GM21381 (cell line): ENCODE measurements around the gene TSPAN3.

ENCODE experiments used
- ATAC-seq: cut with Tn5 transposase; IDR thresholded peaks from one replicate; pipeline ENCODE4 v1.9.1; 2021; ENCODE audit warnings: mild to moderate bottlenecking, moderate library complexity; ENCODE audit not compliant: unreplicated experiment

TSPAN3 gene

DNA sequence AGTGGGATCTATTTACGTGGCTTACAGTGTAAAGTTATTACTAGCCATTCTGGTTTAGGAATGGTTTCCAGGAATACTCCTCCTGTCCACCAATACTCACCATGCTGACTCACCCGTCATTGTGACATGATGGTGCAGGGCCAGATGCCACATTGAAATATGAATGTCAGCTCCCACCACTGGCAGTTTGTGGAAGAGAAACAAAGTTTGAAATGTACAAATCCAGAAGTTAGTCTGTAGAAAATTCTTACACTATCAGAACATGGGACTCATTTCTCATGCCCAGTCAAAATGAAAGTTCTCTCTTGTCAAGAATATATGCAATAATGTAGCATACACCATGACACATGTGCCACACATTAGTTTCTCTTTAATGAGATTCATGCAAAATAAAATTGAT, 14.4 kb upstream of the TSPAN3 start:
- ATAC-seq = no peak

DNA sequence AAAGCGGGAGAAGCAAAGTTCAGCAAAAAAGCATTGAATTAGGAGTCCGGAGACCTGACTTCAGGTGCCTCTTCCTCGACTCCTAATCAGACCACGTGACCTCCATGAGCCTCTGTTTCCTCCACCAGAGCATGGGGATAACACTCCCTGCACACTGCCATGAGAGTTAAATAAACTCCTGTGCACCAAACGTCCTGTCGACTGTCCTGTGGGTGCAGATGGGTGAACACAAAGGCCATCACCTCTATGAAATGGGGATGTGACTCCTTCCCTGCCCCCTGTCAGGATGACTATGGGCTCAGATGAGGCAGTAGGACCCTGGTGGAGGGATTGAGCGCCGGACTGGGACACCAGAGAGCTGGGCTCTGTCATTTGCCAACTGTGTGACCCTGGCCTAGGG, 13.5 kb upstream of the TSPAN3 start:
- ATAC-seq = no peak

DNA sequence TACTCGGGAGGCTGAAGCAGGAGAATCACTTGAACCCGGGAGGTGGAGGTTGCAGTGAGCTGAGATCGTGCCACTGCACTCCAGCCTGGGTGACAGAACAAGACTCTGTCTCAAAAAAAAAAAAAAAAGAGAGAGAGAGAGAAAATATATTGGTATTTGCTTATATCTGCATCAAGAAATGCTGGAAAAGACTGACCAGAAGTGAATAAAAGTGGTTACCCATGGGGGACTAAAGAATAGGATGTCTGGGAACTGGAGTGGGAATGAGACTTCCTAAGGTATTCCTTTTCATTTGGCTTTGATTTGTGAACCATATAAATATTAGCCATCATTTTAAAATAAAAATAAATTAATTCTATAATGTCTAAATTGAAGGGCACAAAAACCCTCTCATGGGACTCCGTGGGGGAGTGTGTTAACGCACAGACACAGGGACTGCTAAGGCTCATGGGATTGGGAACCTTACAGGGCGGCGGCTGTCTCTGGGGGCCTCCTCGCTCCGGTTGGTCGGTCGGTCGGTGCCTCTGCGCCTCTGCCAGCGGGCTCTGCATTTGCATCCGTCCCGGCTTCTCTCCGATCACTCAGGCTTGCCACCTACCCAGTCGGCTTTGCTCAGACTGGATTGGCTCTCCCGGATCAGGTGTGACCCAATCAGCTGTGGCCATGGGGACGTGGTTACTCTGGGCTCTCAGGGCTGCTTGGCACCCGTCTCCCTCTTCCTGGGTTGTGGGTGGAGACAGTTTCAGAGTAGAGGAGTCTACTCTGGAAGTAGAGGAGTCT, 12.7 kb upstream of the TSPAN3 start:
- peak; percentile 74 for ATAC-seq

DNA sequence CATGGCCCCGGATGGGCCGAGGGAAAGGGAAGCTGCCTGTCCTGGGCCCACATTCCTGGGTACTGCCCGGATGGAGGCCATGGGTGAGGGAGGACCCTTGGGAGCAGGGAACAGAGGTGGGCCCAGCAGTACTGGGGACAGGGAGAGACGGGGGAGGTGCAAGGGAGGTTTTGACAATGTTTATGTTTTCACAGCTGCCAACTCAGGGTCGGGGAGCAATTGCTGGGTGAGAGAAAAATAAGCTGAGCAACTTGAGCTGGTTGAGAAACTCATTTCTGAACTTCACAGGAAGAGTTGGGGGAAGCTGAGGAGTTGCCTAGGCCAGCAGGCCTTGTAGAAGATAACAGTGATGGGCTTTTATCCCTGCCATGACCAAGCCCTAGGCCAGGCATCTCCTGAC, 11.1 kb upstream of the TSPAN3 start:
- ATAC-seq = no peak

DNA sequence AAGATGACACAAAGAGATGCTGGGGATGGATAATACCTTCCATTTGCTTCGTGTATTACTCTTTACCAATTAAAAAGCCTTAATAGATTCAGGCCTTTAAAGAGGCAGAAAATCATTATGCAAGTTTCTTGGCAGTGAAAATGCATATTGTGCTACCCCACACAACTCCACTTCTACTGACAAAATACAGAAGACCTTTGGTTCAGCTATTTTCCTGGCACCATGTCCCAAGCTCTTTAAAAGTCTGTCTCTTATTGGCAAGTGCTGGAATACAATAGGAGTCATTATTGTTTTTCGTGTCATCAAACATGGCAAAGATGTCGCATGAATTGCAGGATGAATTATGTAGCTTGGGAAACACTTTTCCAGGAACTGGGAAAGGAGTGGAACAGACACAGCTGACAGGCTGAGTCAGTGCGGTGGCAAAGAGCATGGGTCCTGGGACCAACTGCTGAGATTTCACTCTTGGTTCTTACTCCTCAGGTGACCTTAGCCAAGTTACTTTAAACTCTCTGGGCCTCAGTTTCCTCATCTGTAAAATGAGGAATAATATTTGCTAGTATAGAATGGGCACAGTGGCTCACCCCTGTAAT, 5.5 kb upstream of the TSPAN3 start:
- no peak for ATAC-seq

DNA sequence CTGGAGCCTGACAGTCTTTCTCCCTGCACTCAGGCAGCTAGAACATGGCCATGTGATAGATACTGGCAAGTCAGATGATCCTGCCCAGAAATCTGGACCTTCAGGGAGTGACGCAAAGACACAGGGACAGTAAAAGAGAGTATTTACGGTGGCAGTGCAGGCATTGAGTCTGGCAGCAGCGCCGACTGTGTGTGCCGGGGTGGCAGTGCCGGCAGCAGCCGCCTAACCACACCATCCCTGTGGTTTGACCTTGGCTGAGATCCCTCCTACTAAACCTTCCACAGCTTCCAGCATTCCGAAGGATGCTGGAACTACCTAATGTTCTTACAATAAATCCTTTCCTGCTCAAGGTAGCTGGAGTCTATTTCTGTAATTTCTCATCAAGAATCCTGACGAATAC, 4.6 kb upstream of the TSPAN3 start:
- ATAC-seq = no peak

DNA sequence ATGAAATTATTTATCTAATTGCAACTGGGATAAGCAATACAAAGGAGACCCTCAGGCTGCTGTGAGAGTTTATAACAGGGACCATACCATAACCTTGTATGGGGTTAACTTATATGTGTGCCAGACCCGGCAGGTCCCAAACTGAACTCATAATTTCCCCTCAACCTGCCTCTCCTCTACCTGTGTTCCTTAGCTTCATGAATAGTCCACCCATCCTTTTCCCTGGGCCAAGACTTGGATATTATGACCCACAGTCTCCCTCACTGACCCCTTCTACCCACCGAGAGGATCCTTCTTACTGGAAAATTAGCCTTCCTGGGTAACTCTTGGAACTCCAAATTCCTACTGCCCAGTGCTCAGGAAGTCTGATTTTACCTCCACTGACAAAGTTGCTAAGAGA, 3.4 kb upstream of the TSPAN3 start:
- ATAC-seq = no peak

DNA sequence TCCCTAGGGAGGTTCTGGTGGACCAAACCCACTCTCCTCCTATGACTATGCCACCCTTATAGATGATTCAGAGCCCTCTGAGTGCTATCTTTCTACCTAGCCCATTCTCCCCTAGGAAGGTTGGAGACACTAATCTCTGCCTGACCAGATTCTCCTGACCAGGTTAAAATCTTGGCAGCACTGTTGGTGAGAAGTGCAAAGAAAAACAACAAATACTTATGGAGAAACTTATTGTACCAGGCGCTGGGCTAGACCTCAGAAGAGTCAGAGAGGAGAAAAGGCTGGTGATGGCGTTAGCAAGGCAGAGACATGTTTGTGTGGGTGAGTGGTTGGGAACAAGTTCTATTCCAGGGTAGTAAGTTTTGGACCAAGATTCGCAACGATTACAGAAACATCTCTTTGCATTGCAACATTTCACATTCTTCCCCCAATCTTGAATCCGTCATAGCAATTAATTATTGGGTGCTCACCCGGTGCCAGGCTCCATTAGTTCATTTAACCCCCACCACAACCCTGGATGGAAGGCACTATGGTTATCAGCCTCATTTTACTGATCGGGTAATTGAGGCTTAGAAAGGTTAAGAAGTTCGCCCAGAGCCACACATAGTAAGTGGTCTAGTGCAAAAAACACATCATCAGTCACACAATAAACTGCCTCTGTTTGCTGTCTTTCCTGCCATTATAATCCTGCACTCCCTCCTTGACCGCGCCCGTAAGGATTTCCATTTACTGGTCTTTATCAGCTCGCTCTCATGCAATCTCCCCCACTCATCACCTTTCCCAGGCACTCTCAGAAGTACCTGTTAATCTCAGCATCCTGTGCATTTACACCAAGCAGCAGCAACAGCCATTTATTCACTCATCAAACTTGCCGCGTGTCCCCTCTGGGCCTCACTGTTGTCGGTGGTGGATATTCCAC, 655 bp upstream of the TSPAN3 start:
- no peak for ATAC-seq

DNA sequence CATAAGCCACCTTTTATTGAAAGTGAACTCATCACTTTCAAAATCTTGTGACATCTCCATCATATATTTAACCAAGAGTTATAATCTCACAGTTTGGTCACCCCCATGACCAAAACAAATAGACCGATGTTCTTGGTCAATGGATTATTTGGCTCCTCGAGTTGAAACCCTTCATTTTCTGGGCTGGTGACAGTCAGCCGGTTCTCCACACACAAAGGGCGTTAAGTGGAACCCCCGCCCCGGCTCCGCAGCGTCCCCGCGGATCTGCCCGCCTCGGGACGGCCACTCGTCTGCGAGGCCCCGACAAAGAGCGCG, 772 bp downstream of the TSPAN3 start:
- ATAC-seq = no peak

DNA sequence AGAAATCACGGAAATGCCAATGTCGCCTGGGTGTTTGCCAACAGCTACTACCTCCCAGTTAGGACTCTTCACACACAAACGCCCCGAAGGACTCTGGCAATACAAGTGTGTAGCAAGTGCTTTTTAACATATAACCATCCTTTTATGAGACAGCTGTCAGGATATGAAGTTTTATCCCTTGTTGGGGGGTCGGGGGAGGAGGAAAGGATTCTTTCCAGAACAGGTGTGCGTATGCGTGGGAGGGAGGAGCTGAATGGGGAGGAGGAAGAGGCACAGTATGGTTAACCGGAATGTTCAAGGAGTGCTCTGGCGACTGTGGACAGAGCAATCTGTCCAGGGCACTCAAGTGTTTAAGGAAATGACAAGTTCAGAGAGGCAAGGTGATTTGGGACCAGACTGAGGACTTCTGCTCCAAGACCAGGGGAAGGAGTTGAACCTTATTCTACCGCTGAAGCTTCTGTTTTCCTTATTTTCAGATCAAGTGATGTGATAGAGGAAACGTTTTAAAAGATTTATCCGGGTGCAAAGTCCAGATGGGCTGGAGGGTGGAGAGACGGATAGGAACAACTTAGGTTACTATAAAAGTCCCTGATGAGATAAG, 1.3 kb downstream of the TSPAN3 start:
- ATAC-seq = no peak

DNA sequence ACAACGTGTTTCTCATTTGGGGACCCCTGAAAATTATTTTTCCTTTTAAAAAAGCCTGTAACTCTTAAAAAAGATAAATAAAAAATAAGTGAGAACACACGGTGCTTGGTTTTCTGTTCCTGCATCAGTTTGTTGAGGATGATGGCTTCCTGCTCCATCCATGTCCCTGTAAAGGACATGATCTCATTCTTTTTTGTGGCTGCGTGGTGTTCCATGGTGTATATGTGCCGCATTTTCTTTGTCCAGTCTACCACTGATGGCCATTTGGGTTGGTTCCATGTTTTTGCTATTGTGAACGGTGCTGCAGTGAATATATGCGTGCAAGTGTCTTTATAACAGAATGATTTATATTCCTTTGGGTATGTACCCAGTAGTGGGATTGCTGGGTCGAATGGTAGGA, 2.3 kb downstream of the TSPAN3 start:
- ATAC-seq = no peak

DNA sequence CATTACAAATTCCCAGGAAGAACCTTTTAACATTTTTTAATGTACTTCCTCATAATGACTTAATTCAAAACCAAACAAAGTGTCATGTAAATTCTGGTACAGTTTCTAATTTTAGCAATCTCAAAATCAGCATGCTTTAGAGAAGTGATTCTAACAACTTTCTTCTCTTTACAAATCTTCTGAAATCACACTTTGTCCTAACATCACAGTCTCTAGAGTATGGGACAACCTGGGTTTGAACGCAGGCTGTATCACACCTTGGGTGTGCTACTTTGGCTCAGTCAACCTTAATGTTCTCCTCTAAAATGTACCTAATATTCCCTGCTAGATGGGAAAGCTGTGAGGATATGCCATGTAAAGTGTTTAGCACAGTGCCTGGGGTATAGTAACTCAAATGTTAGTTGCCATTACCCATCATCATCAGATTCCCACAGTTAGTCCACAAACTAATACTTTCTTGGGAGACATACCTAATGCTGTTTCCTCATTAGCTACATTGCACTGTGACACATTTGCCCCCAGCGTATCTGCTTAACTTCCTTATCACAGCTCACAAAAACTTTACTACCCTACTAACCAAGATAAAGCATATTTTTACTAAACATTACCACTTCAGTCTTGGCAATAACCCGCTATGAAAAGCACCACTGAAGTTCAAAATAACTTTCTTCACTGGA, 3.1 kb downstream of the TSPAN3 start:
- ATAC-seq = no peak

DNA sequence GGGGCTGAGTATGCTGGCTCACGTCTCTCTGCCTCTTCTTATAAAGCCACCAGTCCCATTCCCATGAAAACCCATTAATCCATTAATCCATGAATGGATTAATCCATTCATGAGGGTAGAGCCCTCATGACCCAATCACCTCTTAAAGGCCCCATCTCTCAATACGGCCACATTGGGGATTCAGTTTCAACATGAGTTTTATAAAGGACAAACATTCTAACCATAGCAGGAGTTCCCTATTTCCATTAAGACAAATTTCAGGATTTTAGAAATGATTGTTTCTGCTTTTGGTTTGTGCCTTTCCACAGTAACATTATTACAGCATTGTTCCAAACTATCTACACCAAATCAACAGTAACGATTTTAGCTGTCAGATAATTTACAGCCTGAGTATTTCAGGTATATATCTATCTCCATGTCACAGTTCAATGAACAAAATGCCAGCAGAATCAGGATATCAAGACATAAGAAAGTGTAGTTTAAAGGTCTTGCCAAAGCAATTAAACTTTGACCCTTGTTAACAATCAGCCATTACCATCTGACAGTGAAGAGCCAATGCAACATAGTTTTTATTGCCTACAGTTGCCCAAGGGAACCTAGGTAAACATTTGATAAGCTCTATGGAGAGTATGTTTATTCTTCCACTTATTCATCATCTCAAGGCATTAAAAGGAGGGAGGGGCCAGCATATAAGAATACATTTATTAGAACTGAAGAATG, 3.8 kb downstream of the TSPAN3 start:
- no peak for ATAC-seq

DNA sequence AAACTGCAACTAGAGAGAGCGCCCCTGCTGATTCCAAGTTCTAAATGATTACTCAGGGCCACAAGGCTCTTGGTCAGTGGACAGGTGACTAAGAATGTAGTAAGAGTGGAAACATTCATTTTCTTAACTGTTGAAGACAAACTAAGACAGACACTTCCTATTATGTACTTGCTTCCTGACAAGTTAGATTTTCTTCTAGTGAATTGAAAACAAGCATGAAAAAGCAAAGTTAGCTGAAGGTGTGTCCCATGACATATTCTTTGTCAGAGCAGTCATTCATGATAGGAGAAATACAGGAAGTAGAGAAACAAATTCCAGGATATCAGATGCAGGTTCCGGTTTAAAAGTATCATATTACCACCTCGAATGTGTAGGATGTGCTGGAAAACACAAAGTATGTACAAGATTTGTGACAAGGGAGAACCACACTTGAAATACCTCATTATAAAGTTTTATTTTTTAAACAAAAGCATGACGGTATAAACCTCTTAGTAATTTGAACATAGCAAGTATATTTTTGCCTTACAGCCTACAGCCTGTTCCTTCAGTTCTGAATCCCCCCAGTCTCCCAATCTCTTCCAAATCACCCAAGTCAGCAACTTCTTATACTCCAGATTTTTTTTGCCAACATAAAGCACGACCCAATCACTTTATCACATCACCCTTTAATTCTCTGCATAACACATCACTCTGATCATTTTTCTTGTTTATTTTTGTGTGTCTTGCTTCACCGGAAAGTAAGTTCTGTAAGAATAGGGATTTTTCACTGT, 6.2 kb downstream of the TSPAN3 start:
- ATAC-seq = no peak

DNA sequence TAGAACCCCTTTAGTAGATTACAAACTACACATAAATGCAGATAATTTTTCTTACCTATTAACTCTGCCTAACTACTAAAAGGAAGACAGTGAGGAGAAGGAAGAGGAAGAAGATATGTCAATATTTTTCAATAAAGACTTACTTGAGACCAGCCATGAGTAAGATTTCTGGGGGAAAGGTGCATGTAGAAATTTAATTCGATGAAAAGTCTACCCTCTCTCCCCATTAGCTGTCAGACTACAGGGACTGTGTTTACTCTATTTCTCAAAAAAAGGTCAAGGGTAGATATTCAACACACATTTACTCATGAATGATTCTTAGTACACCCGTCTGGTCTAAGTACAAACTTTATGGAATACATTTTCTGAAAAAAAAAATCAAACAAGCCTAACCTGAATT, 6.8 kb downstream of the TSPAN3 start:
- no peak for ATAC-seq

DNA sequence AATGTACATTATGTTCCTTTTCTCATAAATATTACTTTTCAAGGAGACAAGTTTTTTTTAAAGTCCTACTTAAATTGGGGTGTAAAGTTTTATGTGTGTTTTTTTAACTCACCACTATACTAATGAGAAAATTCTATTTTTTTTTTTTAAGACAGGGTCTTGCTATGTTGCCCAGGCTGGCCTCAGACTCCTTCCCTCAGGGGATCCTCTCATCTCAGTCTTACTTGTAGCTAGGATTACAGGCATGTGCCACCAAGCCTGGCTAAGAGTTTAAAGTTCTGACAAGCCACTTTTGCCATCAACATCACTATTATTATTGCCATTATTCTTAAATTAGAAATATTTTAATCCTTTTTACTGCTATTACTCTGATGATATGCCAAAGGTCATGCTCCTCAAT, 7.7 kb downstream of the TSPAN3 start:
- no peak for ATAC-seq

DNA sequence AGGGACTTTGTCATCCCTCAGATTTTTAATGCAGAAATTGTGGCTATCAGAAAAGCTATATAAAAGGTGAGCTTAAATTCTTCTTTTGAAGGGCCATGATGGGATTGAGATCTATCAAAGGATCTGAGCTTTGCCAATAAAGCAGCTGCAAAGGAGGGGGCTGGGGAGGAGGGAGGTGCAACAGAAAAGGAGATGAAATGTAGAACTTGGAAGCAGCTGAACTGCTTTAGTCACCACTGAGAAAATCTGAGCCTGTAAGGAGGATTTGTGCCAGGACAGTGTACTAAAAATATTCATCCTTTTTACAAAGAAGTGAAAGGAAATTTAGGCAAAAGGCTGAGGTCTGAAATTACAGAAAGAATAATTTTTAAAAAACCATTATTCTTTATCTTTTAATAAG, 10.4 kb downstream of the TSPAN3 start:
- ATAC-seq = no peak

DNA sequence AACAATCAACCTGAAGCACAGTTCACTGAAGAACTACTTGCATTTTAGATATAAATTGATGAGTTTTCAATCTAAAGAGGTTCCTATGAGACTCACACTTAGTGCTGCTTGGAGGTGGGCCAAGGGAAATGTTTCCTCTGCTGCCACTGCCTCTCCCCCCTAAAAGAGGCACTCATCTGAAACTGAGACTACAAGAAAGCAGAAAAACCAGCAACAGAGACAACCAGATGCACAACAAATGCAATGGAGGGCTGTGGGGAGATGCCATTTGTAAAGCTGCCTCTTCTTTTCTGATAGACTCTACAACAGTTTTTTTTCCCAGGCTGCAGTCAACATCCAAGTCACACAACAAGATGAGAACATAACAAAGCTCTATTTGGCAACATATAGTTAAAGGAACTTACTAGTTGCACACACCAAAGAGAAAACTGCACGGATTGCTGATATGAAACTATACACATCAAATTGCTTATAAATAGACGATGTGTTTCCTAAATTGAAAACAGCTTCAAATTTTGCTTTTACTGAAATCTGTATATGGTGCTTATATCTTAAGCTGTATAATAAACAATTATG, 11.0 kb downstream of the TSPAN3 start:
- ATAC-seq = peak; percentile 75

DNA sequence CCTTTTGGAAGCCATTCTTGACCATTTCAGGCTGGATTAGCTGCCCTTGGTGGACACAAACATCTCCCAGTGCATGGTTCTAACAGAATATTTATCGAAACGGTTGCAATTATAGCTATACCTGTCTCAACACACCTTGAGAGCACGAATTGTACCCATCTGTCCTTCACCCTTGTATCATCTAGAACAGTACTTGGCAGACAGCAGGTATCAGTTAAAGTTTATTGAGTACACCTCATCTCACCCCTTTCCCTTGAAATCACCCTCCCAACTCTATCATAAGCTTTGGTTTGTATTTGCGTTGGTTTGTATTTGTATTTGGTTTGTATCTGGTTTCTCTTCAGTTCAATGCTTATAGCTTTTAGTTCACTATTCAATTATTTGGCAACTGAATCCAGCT, 12.4 kb downstream of the TSPAN3 start:
- ATAC-seq = no peak
